ENCODE measurements around the gene DDX24.

DNA sequence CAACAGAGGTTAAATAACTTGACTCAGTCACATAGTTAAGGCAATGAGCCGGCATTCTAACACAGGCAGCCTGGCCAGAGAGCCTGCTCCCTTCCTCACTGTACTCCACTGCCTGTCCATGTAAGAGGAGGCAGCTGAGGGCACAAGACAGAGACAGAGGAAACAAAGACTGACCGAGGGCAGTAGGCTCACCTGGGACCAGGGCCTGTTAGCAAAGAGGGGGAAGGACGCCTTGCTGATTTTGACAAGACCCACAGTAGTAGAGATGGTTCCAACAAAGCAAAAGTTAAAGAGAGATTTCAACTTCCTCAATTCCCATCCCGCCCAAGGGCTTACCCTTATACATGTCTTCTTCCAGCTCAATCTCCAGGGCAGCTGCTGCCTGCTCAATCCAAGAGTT, 28.3 kb downstream of the DDX24 start:
- TF ChIP-seq, protein P1, sequence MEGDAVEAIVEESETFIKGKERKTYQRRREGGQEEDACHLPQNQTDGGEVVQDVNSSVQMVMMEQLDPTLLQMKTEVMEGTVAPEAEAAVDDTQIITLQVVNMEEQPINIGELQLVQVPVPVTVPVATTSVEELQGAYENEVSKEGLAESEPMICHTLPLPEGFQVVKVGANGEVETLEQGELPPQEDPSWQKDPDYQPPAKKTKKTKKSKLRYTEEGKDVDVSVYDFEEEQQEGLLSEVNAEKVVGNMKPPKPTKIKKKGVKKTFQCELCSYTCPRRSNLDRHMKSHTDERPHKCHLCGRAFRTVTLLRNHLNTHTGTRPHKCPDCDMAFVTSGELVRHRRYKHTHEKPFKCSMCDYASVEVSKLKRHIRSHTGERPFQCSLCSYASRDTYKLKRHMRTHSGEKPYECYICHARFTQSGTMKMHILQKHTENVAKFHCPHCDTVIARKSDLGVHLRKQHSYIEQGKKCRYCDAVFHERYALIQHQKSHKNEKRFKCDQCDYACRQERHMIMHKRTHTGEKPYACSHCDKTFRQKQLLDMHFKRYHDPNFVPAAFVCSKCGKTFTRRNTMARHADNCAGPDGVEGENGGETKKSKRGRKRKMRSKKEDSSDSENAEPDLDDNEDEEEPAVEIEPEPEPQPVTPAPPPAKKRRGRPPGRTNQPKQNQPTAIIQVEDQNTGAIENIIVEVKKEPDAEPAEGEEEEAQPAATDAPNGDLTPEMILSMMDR (conservative IDR thresholded peaks at IDR 0.05 in 1 of 2, IDR thresholded peaks at IDR 0.05 in 1 of 2; ENCODE audit: extremely low read depth in 1 of 2, insufficient read depth in 1 of 2, low read depth in 1 of 2, low read length in 2 of 2) = no peak
- TF ChIP-seq EZH2 (IDR thresholded peaks at IDR 0.05; ENCODE audit: borderline replicate concordance, low read length) = no peak
